Chondrocyte (in vitro differentiated cells): ENCODE results near the gene AUTS2. TPM values are rescaled to one million over a fixed set of nuclear protein-coding genes. Genes with fewer than 3 reads are reported as not detected.

ENCODE experiments used
- DNase-seq: peaks from one replicate; pipeline ENCODE4 v3.0.0; 2021; ENCODE audit warnings: mixed read lengths, low spot score
- H3K27ac Mint-ChIP-seq: one replicate; pipeline ENCODE4 v1.8.0; 2021; ENCODE audit warnings: mild to moderate bottlenecking, moderate library complexity, mixed read lengths; ENCODE audit not compliant: unreplicated experiment
- H3K27me3 Mint-ChIP-seq: 2 replicates; pipeline ENCODE4 v1.8.0; 2021; ENCODE audit warnings: low read depth, mixed read lengths
- H3K36me3 Mint-ChIP-seq: 2 replicates; pipeline ENCODE4 v1.8.0; 2021; ENCODE audit warnings: low read depth, mixed read lengths
- H3K4me1 Mint-ChIP-seq: 2 replicates; pipeline ENCODE4 v1.8.0; 2021; ENCODE audit warnings: low read depth, mild to moderate bottlenecking, mixed read lengths
- H3K4me3 Mint-ChIP-seq: one replicate; pipeline ENCODE4 v1.8.0; 2021; ENCODE audit warnings: mild to moderate bottlenecking, moderate library complexity, mixed read lengths; ENCODE audit not compliant: unreplicated experiment
- H3K9me3 Mint-ChIP-seq: 2 replicates; pipeline ENCODE4 v1.8.0; 2021; ENCODE audit warnings: low read depth, mixed read lengths
- CTCF ChIP-seq: fragments of 200-600 bp; sonication (generic); IDR thresholded peaks from 2 replicates; pipeline ENCODE4 v1.5.0; 2021; ENCODE audit warnings: antibody characterized with exemption, mild to moderate bottlenecking, moderate library complexity
- total RNA-seq: library from RNA; stranded (reverse); gene quantifications from 3 replicates; pipeline ENCODE4 v1.2.1, GENCODE V29; 2021

The AUTS2 gene
- total RNA-seq, 1 donor from 2014 or later = 31.5 TPM

GRCh38 chr7:69833964-69834363 is 235.7 kb downstream of the AUTS2 start:
- H3K27ac Mint-ChIP-seq = no peak overlapping the region
- TF ChIP-seq CTCF = no peak
- DNase-seq = no peak
- no peaks in the 10 kb centered on the region for H3K27me3 Mint-ChIP-seq
- H3K4me3 Mint-ChIP-seq = no peak overlapping the region
- H3K9me3 Mint-ChIP-seq = no peaks in the 10 kb centered on the region
- H3K36me3 Mint-ChIP-seq = no peaks in the 10 kb centered on the region
- peaks cover 16% of the 10 kb centered on the region for H3K4me1 Mint-ChIP-seq

GRCh38 chr7:69836702-69837101 is 238.4 kb downstream of the AUTS2 start:
- H3K4me1 Mint-ChIP-seq = peaks cover 34% of the 10 kb centered on the region
- no peaks in the 10 kb centered on the region for H3K9me3 Mint-ChIP-seq
- peak; percentile 24 for TF ChIP-seq CTCF
- no peak for DNase-seq
- no peaks in the 10 kb centered on the region for H3K36me3 Mint-ChIP-seq
- no peak overlapping the region for H3K27ac Mint-ChIP-seq
- H3K4me3 Mint-ChIP-seq = no peak overlapping the region
- no peaks in the 10 kb centered on the region for H3K27me3 Mint-ChIP-seq

- H3K9me3 Mint-ChIP-seq = no peaks in the 10 kb centered on the region
- no peak overlapping the region for H3K4me3 Mint-ChIP-seq
- H3K36me3 Mint-ChIP-seq = no peaks in the 10 kb centered on the region
- TF ChIP-seq CTCF = no peak
- DNase-seq = no peak
- peaks cover 34% of the 10 kb centered on the region for H3K4me1 Mint-ChIP-seq
- no peaks in the 10 kb centered on the region for H3K27me3 Mint-ChIP-seq
- no peak overlapping the region for H3K27ac Mint-ChIP-seq
These were observed 239.3 kb downstream of the AUTS2 start for GRCh38 chr7:69837387-69838068.

GRCh38 chr7:69839782-69840181 is 241.5 kb downstream of the AUTS2 start:
- no peak for TF ChIP-seq CTCF
- Mint-ChIP-seq H3K9me3 (no peaks in the 10 kb centered on the region), H3K4me3 (no peak overlapping the region), H3K27ac (no peak overlapping the region), H3K36me3 (no peaks in the 10 kb centered on the region), H3K4me1 (peaks cover 34% of the 10 kb centered on the region), H3K27me3 (no peaks in the 10 kb centered on the region)
- no peak for DNase-seq

- no peak overlapping the region for H3K27ac Mint-ChIP-seq
These were observed 242.0 kb downstream of the AUTS2 start for GRCh38 chr7:69840248-69840647.

More at GRCh38 chr7:69840248-69840647, 242.0 kb downstream of the AUTS2 start:
- Mint-ChIP-seq H3K4me3 (no peak overlapping the region), H3K27me3 (no peaks in the 10 kb centered on the region), H3K9me3 (no peaks in the 10 kb centered on the region), H3K36me3 (no peaks in the 10 kb centered on the region), H3K4me1 (peaks cover 34% of the 10 kb centered on the region)
- DNase-seq = no peak
- TF ChIP-seq CTCF = no peak
